GM19463 (cell line): Measurements from ENCODE around the gene SUPT5H.

Source experiments
- ATAC-seq: cut with Tn5 transposase; IDR thresholded peaks from one replicate; pipeline ENCODE4 v1.9.1; 2021; ENCODE audit warnings: mild to moderate bottlenecking, moderate library complexity; ENCODE audit not compliant: unreplicated experiment

The SUPT5H gene

GRCh38 chr19:39518458-39518857 is 73.1 kb downstream of the SUPT5H start:
- no peak for ATAC-seq

GRCh38 chr19:39518975-39519374 is 73.6 kb downstream of the SUPT5H start:
- ATAC-seq = no peak

GRCh38 chr19:39520541-39521484 is 75.4 kb downstream of the SUPT5H start:
- ATAC-seq = no peak

- no peak for ATAC-seq
Measured at GRCh38 chr19:39524495-39524894, 79.1 kb downstream of the SUPT5H start.

GRCh38 chr19:39525205-39525604 is 79.8 kb downstream of the SUPT5H start:
- ATAC-seq = no peak
